A549 (cell line): Measurements from ENCODE around the gene B3GALNT2. TPM values are rescaled to one million over a fixed set of nuclear protein-coding genes. Genes with fewer than 3 reads are reported as not detected.

Source experiments
- CHD4 ChIP-seq: fragments of 200-600 bp; sonication (generic); IDR thresholded peaks from 2 replicates; pipeline ENCODE4 v1.6.1; 2016; ENCODE audit warnings: antibody characterized with exemption, mild to moderate bottlenecking, borderline replicate concordance
- GATA3 ChIP-seq: IDR thresholded peaks from 2 replicates; pipeline ENCODE4 v1.6.1; 2012; ENCODE audit warnings: borderline replicate concordance
- HES2 ChIP-seq: fragments of >200 bp; sonication (Bioruptor Twin); formaldehyde crosslinking; IDR thresholded peaks from 2 replicates; pipeline ENCODE4 v1.6.1; 2016
- HMGXB4 ChIP-seq: fragments of 250-450 bp; sonication (Bioruptor Pico); IDR thresholded peaks from 2 replicates; pipeline ENCODE4 v1.5.0; 2021; ENCODE audit warnings: mild to moderate bottlenecking, moderate library complexity, borderline replicate concordance
- HOXB5 ChIP-seq: fragments of 250-450 bp; sonication (Bioruptor Pico); IDR thresholded peaks from 2 replicates; pipeline ENCODE4 v1.5.0; 2020; ENCODE audit warnings: mild to moderate bottlenecking, moderate library complexity
- RCOR1 ChIP-seq: fragments of 150-350 bp; IDR thresholded peaks from 2 replicates; pipeline ENCODE4 v1.6.1; 2014; ENCODE audit warnings: antibody characterized with exemption, low read length, low read depth
- ZNF302 ChIP-seq: fragments of 250-450 bp; sonication (Bioruptor Pico); IDR thresholded peaks from 2 replicates; pipeline ENCODE4 v1.9.0; 2021; ENCODE audit warnings: inconsistent platforms, mild to moderate bottlenecking, moderate library complexity
- ZSCAN20 ChIP-seq: fragments of 250-450 bp; sonication (Bioruptor Pico); IDR thresholded peaks from 2 replicates; pipeline ENCODE4 v1.8.0; 2022; ENCODE audit warnings: mild to moderate bottlenecking, moderate library complexity
- polyA plus RNA-seq, 4 experiments: library from polyadenylated mRNA; depleted of rRNA in 3 of 4; stranded (reverse); fragments of >200 nt; fragmentation: RNase III in 1 of 4; extraction: RNeasy Plus Mini Kit Qiagen cat#74134 plus additional on column Dnase treatment in 1 of 4; gene quantifications; 2 replicates in 3 of 4; 3 replicates in 1 of 4; pipeline ENCODE4 v1.2.3, GENCODE V29; 2011 to 2017
- small RNA-seq, 6 experiments: library from RNA; depleted of rRNA; stranded (forward); fragments of <200 nt; gene quantifications; one replicate each; pipeline ENCODE3, GENCODE V24; 2012

B3GALNT2 gene
- polyA plus RNA-seq, 2 of the 4 experiments (the other 2 are of a cell fraction) = 17.3 to 39.6 TPM

GRCh38 chr1:235401251-235401650 lies 103.0 kb downstream of the B3GALNT2 start (continued):
- TF ChIP-seq HES2 (no peak), GATA3 (no peak), ZNF302 (CRISPR knock-in tag) (no peak), HMGXB4 (no peak), ZSCAN20 (CRISPR knock-in tag) (no peak), RCOR1 (no peak), CHD4 (no peak), HOXB5 (CRISPR knock-in tag) (no peak)

Small RNAs within 50 kb of the gene (small RNA-seq; reads per million reads assigned to genes)
- gene MTCO3P46 (0 to 0.43 (median 0) reads per million in 6 experiments), gene MTND4LP21 (0 reads per million in 6 experiments), gene RPS21P1 (0 reads per million in 6 experiments)

Other genes with a start within 250 kb of the B3GALNT2 start
- 14.9 and 16.0 TPM in 2 replicates for gene ARID4B, start 176.3 kb downstream of the B3GALNT2 start, polyA plus RNA-seq (2011; rRNA removed)
- gene ARID4B, start 176.3 kb downstream of the B3GALNT2 start, polyA plus RNA-seq (2017; fragmentation: RNase III; extraction: RNeasy Plus Mini Kit Qiagen cat#74134 plus additional on column Dnase treatment) = 13.2 to 14.9 TPM (median 13.7 TPM) in 3 replicates
- 57.7 and 58.5 TPM in 2 replicates for gene GGPS1, start 175.9 kb downstream of the B3GALNT2 start, polyA plus RNA-seq (2011; rRNA removed)
- gene GGPS1, start 175.9 kb downstream of the B3GALNT2 start, polyA plus RNA-seq (2017; fragmentation: RNase III; extraction: RNeasy Plus Mini Kit Qiagen cat#74134 plus additional on column Dnase treatment) = 27.3 to 33.4 TPM (median 27.5 TPM) in 3 replicates
- 58.3 and 65.2 TPM in 2 replicates for gene TBCE, start 137.0 kb downstream of the B3GALNT2 start, polyA plus RNA-seq (2011; rRNA removed)
- 45.1 to 51.5 TPM (median 45.4 TPM) in 3 replicates for gene TBCE, start 137.0 kb downstream of the B3GALNT2 start, polyA plus RNA-seq (2017; fragmentation: RNase III; extraction: RNeasy Plus Mini Kit Qiagen cat#74134 plus additional on column Dnase treatment)
- gene GNG4, start 145.3 kb upstream of the B3GALNT2 start, polyA plus RNA-seq (2011; rRNA removed) = 16.3 and 18.7 TPM in 2 replicates
- 8.1 to 10.5 TPM (median 9.9 TPM) in 3 replicates for gene GNG4, start 145.3 kb upstream of the B3GALNT2 start, polyA plus RNA-seq (2017; fragmentation: RNase III; extraction: RNeasy Plus Mini Kit Qiagen cat#74134 plus additional on column Dnase treatment)